Measurements from ENCODE around the gene OPA1. TPM values are rescaled to one million over a fixed set of nuclear protein-coding genes. Genes with fewer than 3 reads are reported as not detected.

The OPA1 gene
- total and polyA plus RNA-seq, 2 of the 4 experiments (the other 2 are of a cell fraction), result 17.8 to 73.7 TPM

DNA sequence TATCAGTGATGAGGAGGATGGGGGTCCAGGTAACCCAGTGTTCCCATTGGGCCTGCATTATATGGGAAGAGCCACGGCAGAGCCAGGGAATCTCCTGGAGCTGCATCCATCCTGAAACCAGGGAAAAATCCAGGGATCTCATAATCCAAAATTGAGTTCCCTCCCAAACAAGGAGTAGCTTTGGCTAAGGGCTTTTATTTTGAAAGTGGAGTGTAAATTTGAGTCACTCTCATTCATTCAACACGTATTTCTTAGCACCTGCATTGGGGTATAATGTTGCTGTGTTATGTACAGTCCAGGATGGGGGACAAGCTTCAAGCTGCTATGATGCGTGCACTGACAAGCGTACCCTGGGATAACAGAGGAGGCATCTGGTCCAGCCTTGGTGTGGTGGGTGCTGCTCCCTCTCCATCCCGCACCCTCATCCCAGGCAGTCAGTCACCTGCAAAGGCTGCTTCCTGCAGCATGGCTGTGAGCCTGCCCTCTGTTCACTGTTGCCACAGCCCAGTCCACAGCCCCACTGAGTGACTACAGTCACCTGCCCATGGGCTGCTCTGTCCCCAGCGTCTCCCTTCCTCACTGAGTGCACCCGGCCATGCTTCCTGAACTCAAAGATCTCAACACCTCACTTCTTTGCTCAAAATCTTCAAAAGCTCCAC lies 135.6 kb downstream of the OPA1 start:
- dilution Hi-C loops (cut with HindIII; ENCODE audit: low sequenced_read_pairs, unreplicated experiment), result no loop called here
- 93% methylated on average over 2 of the region's 7 CpGs; no CpG with 5 or more reads in 1 of the 2 experiments for WGBS, 2 experiments (ENCODE audit: extremely low coverage in 2 of 2, insufficient read length in 1 of 2)
- no peak for ATAC-seq (ENCODE audit: low read depth)

More for the DNA sequence above, 135.6 kb downstream of the OPA1 start:
- no peak overlapping the region for H3K14ac ChIP-seq (replicated peaks; ENCODE audit: low read depth, low read length)
- no peak overlapping the region for H2BK20ac ChIP-seq (ENCODE audit: low read depth, low read length)
- H3K9me3 ChIP-seq (ENCODE audit: control insufficient read depth, insufficient read depth, low read length), result no peaks in the 10 kb centered on the region
- ChIA-PET POLR2A (ENCODE audit: unreplicated experiment) (interaction anchor here (0.6 kb wide), 1 partner anchor 138 kb away, joined by 7 read pairs; no protein-coding TSS in a partner anchor), CTCF (no interaction called here)
- H2AK5ac ChIP-seq (ENCODE audit: low read depth, low read length), result no peak overlapping the region
- no peak overlapping the region for H3K56ac ChIP-seq (ENCODE audit: extremely low read depth, insufficient read depth, low read length)
- no peak overlapping the region for H4K8ac ChIP-seq (ENCODE audit: low read depth in 2 of 2, low read length in 2 of 2)
- H3K4ac ChIP-seq (ENCODE audit: low read depth, low read length), result no peak overlapping the region
- H3K4me1 ChIP-seq (ENCODE audit: control insufficient read depth, insufficient read depth, low read length), result peaks cover 3% of the 10 kb centered on the region; the same call in 1 of the 2 replicates
- no peaks in the 10 kb centered on the region for H4K20me1 ChIP-seq (ENCODE audit: insufficient read depth, low read length)
- no peak overlapping the region for H2BK5ac ChIP-seq (ENCODE audit: low read depth, low read length, poor library complexity, severe bottlenecking)
- no peak overlapping the region for H2BK15ac ChIP-seq (ENCODE audit: low read depth, low read length)
- H2AK9ac ChIP-seq (replicated peaks; ENCODE audit: low read depth, low read length, poor library complexity), result no peak overlapping the region
- peaks cover 16% of the 10 kb centered on the region for H3K27me3 ChIP-seq (ENCODE audit: control insufficient read depth, insufficient read depth, low read length)
- no peak overlapping the region for H4K5ac ChIP-seq (ENCODE audit: low read depth, low read length)
- no peak for DNase-seq
- no peak overlapping the region for H3K27ac ChIP-seq (ENCODE audit: insufficient read depth, low read length)
- no peaks in the 10 kb centered on the region for H3K36me3 ChIP-seq (ENCODE audit: control insufficient read depth, insufficient read depth, low read length)
- TF ChIP-seq CEBPB (IDR thresholded peaks at IDR 0.05; ENCODE audit: low read depth, low read length) (no peak), CHD1 (IDR thresholded peaks at IDR 0.05; ENCODE audit: low read depth, low read length) (no peak), CTCF (conservative IDR thresholded peaks at IDR 0.05; ENCODE audit: low read depth, low read length) (no peak), RAD21 (IDR thresholded peaks at IDR 0.05; ENCODE audit: low read length) (no peak), RCOR1 (IDR thresholded peaks at IDR 0.05; ENCODE audit: insufficient replicate concordance, low read length) (no peak), USF2 (IDR thresholded peaks at IDR 0.05; ENCODE audit: low read depth, low read length) (no peak), BHLHE40 (IDR thresholded peaks at IDR 0.05; ENCODE audit: low read depth, low read length) (no peak), FOS (IDR thresholded peaks at IDR 0.05; ENCODE audit: low read depth, low read length) (no peak), MAZ (IDR thresholded peaks at IDR 0.05; ENCODE audit: borderline replicate concordance, low read depth, low read length) (no peak), SMC3 (IDR thresholded peaks at IDR 0.05; ENCODE audit: low read depth, low read length) (no peak), MXI1 (IDR thresholded peaks at IDR 0.05; ENCODE audit: borderline replicate concordance, low read depth, low read length) (no peak)
- in situ Hi-C loops (cut with MboI; ENCODE audit: low sequenced_read_pairs) (no loop called here), intact Hi-C loops (cut with micrococcal nuclease) (no loop called here)
- H3K4me3 ChIP-seq (ENCODE audit: insufficient read depth, low read depth, low read length), result no peak overlapping the region
- no peak overlapping the region for H3K18ac ChIP-seq (ENCODE audit: low read depth, low read length)
- no peak overlapping the region for H4K91ac ChIP-seq (ENCODE audit: insufficient read depth, low read depth, low read length)
- H3K9me1 ChIP-seq (ENCODE audit: insufficient read depth, low read length), result no peaks in the 10 kb centered on the region
- H3K4me2 ChIP-seq (ENCODE audit: low read depth, low read length), result no peak overlapping the region
- no peak overlapping the region for H2AFZ ChIP-seq (replicated peaks; ENCODE audit: low read length, poor library complexity)
- H2BK120ac ChIP-seq (ENCODE audit: low read depth, low read length), result no peak overlapping the region
- no TSS peak for BruUV-seq (replicated peaks)
- no peak overlapping the region for H3K9ac ChIP-seq (ENCODE audit: low read depth, low read length)
- H3K79me1 ChIP-seq (ENCODE audit: low read depth in 1 of 2, low read length in 2 of 2), result no peaks in the 10 kb centered on the region
- H3K23ac ChIP-seq (ENCODE audit: low read depth, low read length), result no peak overlapping the region
